ENCODE data around the gene GATB.

The GATB gene

GRCh38 chr4:151716324-151716723, 44.5 kb downstream of the GATB start:
- no peak overlapping the region for H3K27ac ChIP-seq (ENCODE audit: low read depth, low read length, poor library complexity, severe bottlenecking)
- H3K9ac ChIP-seq (ENCODE audit: low read length), result no peak overlapping the region
- H3F3A ChIP-seq (ENCODE audit: insufficient read depth, low read length), result no peaks in the 10 kb centered on the region
- no peaks in the 10 kb centered on the region for H3K36me3 ChIP-seq (ENCODE audit: insufficient read depth, low read length)
- H2AFZ ChIP-seq (ENCODE audit: low read length), result no peak overlapping the region
- H3K9me3 ChIP-seq (ENCODE audit: low read length), result no peaks in the 10 kb centered on the region
- H3K27me3 ChIP-seq (ENCODE audit: insufficient read depth, low read length), result no peaks in the 10 kb centered on the region
- TF ChIP-seq EZH2 (IDR thresholded peaks at IDR 0.05; ENCODE audit: borderline replicate concordance, low read length), result no peak
- TF ChIP-seq CTCF (IDR thresholded peaks at IDR 0.05; ENCODE audit: low read length), result no peak
- H4K20me1 ChIP-seq (ENCODE audit: insufficient read depth, low read length), result no peaks in the 10 kb centered on the region
- H3K9me2 ChIP-seq (ENCODE audit: low read depth, low read length), result no peaks in the 10 kb centered on the region
- H3K4me3 ChIP-seq (ENCODE audit: low read depth, low read length, poor library complexity, severe bottlenecking), result no peak overlapping the region
- H3K79me2 ChIP-seq (ENCODE audit: insufficient read depth, low read length), result no peaks in the 10 kb centered on the region
- no peaks in the 10 kb centered on the region for H3K4me1 ChIP-seq (ENCODE audit: insufficient read depth, low read length, severe bottlenecking)
- H3K4me2 ChIP-seq (ENCODE audit: low read length), result no peak overlapping the region

GRCh38 chr4:151715881-151716280, 44.9 kb downstream of the GATB start:
- Histone ChIP-seq H3K27ac (ENCODE audit: low read depth, low read length, poor library complexity, severe bottlenecking) (no peak overlapping the region), H3K9me2 (ENCODE audit: low read depth, low read length) (no peaks in the 10 kb centered on the region), H3K9me3 (ENCODE audit: low read length) (no peaks in the 10 kb centered on the region), H3K9ac (ENCODE audit: low read length) (no peak overlapping the region), H3K4me3 (ENCODE audit: low read depth, low read length, poor library complexity, severe bottlenecking) (no peak overlapping the region), H4K20me1 (ENCODE audit: insufficient read depth, low read length) (no peaks in the 10 kb centered on the region), H3K27me3 (ENCODE audit: insufficient read depth, low read length) (no peaks in the 10 kb centered on the region), H3F3A (ENCODE audit: insufficient read depth, low read length) (no peaks in the 10 kb centered on the region), H2AFZ (ENCODE audit: low read length) (no peak overlapping the region), H3K36me3 (ENCODE audit: insufficient read depth, low read length) (no peaks in the 10 kb centered on the region), H3K4me1 (ENCODE audit: insufficient read depth, low read length, severe bottlenecking) (no peaks in the 10 kb centered on the region), H3K79me2 (ENCODE audit: insufficient read depth, low read length) (no peaks in the 10 kb centered on the region), H3K4me2 (ENCODE audit: low read length) (no peak overlapping the region)
- TF ChIP-seq EZH2 (IDR thresholded peaks at IDR 0.05; ENCODE audit: borderline replicate concordance, low read length), result no peak
- no peak for TF ChIP-seq CTCF (IDR thresholded peaks at IDR 0.05; ENCODE audit: low read length)

- no peaks in the 10 kb centered on the region for H3K27me3 ChIP-seq (ENCODE audit: insufficient read depth, low read length)
- H2AFZ ChIP-seq (ENCODE audit: low read length), result no peak overlapping the region
- TF ChIP-seq CTCF (IDR thresholded peaks at IDR 0.05; ENCODE audit: low read length), result no peak
- no peak for TF ChIP-seq EZH2 (IDR thresholded peaks at IDR 0.05; ENCODE audit: borderline replicate concordance, low read length)
- H3K9me3 ChIP-seq (ENCODE audit: low read length), result no peaks in the 10 kb centered on the region
- H4K20me1 ChIP-seq (ENCODE audit: insufficient read depth, low read length), result no peaks in the 10 kb centered on the region
- no peak overlapping the region for H3K4me2 ChIP-seq (ENCODE audit: low read length)
- H3K9ac ChIP-seq (ENCODE audit: low read length), result no peak overlapping the region
- no peak overlapping the region for H3K4me3 ChIP-seq (ENCODE audit: low read depth, low read length, poor library complexity, severe bottlenecking)
- no peaks in the 10 kb centered on the region for H3K79me2 ChIP-seq (ENCODE audit: insufficient read depth, low read length)
- H3K27ac ChIP-seq (ENCODE audit: low read depth, low read length, poor library complexity, severe bottlenecking), result no peak overlapping the region
- no peaks in the 10 kb centered on the region for H3F3A ChIP-seq (ENCODE audit: insufficient read depth, low read length)
- 0 out of 2 replicates have a peak, but pooled peaks cover under 1% of the 10 kb centered on the region for H3K36me3 ChIP-seq (ENCODE audit: insufficient read depth, low read length)
- no peaks in the 10 kb centered on the region for H3K9me2 ChIP-seq (ENCODE audit: low read depth, low read length)
- H3K4me1 ChIP-seq (ENCODE audit: insufficient read depth, low read length, severe bottlenecking), result no peaks in the 10 kb centered on the region
These were observed 48.0 kb downstream of the GATB start for GRCh38 chr4:151712777-151713176.
